ENCODE measurements around the gene BEND7. TPM values are rescaled to one million over a fixed set of nuclear protein-coding genes. Genes with fewer than 3 reads are reported as not detected.

BEND7 gene
- polyA plus RNA-seq, 1 experiment, result 2.1 TPM

DNA sequence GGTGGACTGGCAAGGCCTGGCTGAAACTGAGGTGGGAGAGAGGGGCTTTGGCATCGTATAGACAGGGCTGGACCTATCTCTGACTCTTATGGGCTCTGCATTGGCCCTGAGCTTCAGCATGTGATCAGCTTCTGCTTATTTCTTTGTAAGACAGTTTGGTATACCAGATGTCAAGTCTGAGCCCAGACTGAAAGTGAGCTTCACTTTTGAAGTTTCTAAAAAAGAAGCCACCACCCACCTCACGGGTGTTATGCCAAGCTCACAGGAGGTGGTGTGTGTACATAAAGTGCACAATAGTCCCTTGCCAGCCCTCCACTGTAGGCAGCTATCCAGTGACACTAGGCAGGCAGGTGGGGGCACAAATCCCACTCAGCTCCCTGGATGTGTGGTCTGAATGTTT, 112.1 kb downstream of the BEND7 start:
- H3K9me3 ChIP-seq (ENCODE audit: control insufficient read depth, insufficient read depth, low read length), result no peaks in the 10 kb centered on the region
- no peak overlapping the region for H3K4me3 ChIP-seq (ENCODE audit: low read depth, low read length)
- DNase-seq (ENCODE audit: low read depth, low spot score), result no peak
- POLR2A ChIA-PET, result no interaction called here
- H3K27me3 ChIP-seq (ENCODE audit: control insufficient read depth, insufficient read depth, low read length), result peaks cover 13% of the 10 kb centered on the region
- H3K27ac ChIP-seq (ENCODE audit: low read depth, low read length), result no peak overlapping the region
- CTCF ChIA-PET, result interaction anchor here (1.2 kb wide), 1 partner anchor 45 kb away, joined by 3 read pairs; no protein-coding TSS in a partner anchor
- TF ChIP-seq, protein P1, sequence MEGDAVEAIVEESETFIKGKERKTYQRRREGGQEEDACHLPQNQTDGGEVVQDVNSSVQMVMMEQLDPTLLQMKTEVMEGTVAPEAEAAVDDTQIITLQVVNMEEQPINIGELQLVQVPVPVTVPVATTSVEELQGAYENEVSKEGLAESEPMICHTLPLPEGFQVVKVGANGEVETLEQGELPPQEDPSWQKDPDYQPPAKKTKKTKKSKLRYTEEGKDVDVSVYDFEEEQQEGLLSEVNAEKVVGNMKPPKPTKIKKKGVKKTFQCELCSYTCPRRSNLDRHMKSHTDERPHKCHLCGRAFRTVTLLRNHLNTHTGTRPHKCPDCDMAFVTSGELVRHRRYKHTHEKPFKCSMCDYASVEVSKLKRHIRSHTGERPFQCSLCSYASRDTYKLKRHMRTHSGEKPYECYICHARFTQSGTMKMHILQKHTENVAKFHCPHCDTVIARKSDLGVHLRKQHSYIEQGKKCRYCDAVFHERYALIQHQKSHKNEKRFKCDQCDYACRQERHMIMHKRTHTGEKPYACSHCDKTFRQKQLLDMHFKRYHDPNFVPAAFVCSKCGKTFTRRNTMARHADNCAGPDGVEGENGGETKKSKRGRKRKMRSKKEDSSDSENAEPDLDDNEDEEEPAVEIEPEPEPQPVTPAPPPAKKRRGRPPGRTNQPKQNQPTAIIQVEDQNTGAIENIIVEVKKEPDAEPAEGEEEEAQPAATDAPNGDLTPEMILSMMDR (IDR thresholded peaks at IDR 0.05; ENCODE audit: low read depth, low read length), result no peak

DNA sequence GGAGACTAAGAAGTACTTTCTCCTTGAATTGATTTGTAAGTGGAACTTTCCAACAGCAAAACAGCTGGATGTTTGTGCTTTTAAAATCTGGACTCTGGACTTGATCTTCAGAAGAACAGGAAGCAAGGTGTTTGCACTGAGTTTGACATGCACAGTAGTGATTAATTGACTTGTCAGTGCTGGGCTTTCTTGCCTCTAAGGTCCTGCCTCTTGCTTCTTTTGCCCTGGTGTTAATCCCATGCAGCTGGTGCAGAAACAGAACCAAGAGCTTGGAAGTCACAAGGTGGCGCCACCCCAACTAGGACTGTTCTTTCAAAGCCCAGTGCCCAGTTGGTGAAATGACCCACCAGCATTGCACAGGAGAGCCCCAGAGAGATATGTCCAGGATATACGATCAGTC, 114.0 kb downstream of the BEND7 start:
- Histone ChIP-seq H3K27me3 (ENCODE audit: control insufficient read depth, insufficient read depth, low read length) (peaks cover 3% of the 10 kb centered on the region), H3K27ac (ENCODE audit: low read depth, low read length) (no peak overlapping the region), H3K4me3 (ENCODE audit: low read depth, low read length) (no peak overlapping the region), H3K9me3 (ENCODE audit: control insufficient read depth, insufficient read depth, low read length) (no peaks in the 10 kb centered on the region)
- ChIA-PET POLR2A (no interaction called here), CTCF (interaction anchor here (0.6 kb wide), 1 partner anchor 21 kb away, joined by 3 read pairs; no protein-coding TSS in a partner anchor)
- no peak for DNase-seq (ENCODE audit: low read depth, low spot score)
- TF ChIP-seq, protein P1 (IDR thresholded peaks at IDR 0.05; ENCODE audit: low read depth, low read length), result peak; percentile 33

DNA sequence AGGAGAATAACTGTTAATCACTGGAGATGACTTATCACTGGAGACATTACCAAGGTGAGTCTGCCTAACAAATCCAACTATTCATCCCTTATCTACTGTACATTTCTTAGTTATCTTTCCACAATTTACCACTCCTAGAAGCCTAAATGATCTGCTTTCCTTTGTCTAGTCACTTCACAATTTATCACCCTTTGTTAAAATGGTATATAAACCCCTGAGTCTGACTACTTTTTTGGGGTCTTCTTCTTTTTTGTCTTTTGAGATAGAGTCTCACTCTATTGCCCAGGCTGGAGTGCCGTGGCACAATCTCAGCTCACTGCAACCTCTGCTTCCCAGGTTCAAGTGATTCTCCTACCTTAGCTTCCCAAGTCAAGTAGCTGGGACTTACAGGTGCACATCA, 114.7 kb downstream of the BEND7 start:
- H3K27ac ChIP-seq (ENCODE audit: low read depth, low read length), result no peak overlapping the region
- TF ChIP-seq, protein P1 (IDR thresholded peaks at IDR 0.05; ENCODE audit: low read depth, low read length), result no peak
- H3K27me3 ChIP-seq (ENCODE audit: control insufficient read depth, insufficient read depth, low read length), result peaks cover 3% of the 10 kb centered on the region
- H3K9me3 ChIP-seq (ENCODE audit: control insufficient read depth, insufficient read depth, low read length), result no peaks in the 10 kb centered on the region
- H3K4me3 ChIP-seq (ENCODE audit: low read depth, low read length), result no peak overlapping the region
- ChIA-PET POLR2A (no interaction called here), CTCF (no interaction called here)
- no peak for DNase-seq (ENCODE audit: low read depth, low spot score)

DNA sequence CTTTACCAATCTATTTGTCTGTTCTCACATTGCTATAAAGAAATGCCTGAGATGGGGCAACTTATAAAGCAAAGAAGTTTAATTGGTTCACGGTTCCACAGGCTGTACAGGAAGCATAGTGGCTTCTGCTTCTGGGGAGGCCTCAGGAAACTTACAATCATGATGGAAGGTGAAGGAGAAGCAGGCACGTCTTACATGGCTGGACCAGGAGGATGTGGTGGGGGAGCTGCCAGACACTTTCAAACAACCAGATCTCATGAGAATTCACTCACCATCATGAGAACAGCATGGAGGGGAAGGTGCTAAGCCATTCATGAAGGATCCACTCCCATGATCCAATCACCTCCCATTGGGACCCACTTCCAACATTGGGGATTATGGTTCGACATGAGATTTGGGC, 115.9 kb downstream of the BEND7 start:
- ChIA-PET CTCF (no interaction called here), POLR2A (no interaction called here)
- peaks cover 3% of the 10 kb centered on the region for H3K27me3 ChIP-seq (ENCODE audit: control insufficient read depth, insufficient read depth, low read length)
- H3K9me3 ChIP-seq (ENCODE audit: control insufficient read depth, insufficient read depth, low read length), result no peaks in the 10 kb centered on the region
- H3K4me3 ChIP-seq (ENCODE audit: low read depth, low read length), result no peak overlapping the region
- no peak for DNase-seq (ENCODE audit: low read depth, low spot score)
- H3K27ac ChIP-seq (ENCODE audit: low read depth, low read length), result no peak overlapping the region
- TF ChIP-seq, protein P1 (IDR thresholded peaks at IDR 0.05; ENCODE audit: low read depth, low read length), result no peak

DNA sequence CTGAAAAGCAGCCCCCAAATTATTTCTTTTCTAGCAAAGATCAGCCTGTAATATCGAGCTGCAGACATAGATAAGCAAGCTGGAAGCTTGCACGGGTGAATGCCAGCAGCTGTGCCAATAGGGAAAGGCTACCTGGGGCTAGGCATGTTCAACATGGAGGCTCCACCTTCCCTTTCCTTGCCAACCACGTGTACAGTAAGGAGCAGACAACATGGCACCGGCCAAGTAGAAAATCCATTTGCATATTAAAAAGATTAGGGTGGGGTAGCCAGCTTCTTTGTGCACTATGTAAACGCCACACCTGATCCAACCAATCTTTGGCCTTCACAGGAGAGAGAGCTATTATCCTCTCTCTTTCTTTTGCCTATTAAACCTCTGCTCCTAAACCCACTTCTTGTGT, 124.0 kb downstream of the BEND7 start:
- Histone ChIP-seq H3K4me3 (ENCODE audit: low read depth, low read length) (no peak overlapping the region), H3K27me3 (ENCODE audit: control insufficient read depth, insufficient read depth, low read length) (peaks cover 5% of the 10 kb centered on the region), H3K27ac (ENCODE audit: low read depth, low read length) (no peak overlapping the region), H3K9me3 (ENCODE audit: control insufficient read depth, insufficient read depth, low read length) (no peaks in the 10 kb centered on the region)
- ChIA-PET CTCF (no interaction called here), POLR2A (no interaction called here)
- TF ChIP-seq, protein P1 (IDR thresholded peaks at IDR 0.05; ENCODE audit: low read depth, low read length), result no peak
- no peak for DNase-seq (ENCODE audit: low read depth, low spot score)
